Activated naive CD4-positive, alpha-beta T cell treated with anti-CD3 and anti-CD28 coated beads for 36 hours (primary cell): Measurements from ENCODE around the gene PTPRE. TPM values are rescaled to one million over a fixed set of nuclear protein-coding genes. Genes with fewer than 3 reads are reported as not detected.
A peak's percentile ranks its signal among the peaks of the same experiment; 100 is the strongest.

Experiments used
- CTCF ChIA-PET: fragments of 350-600 bp; sonication (Branson Sonifier 250); formaldehyde crosslinking; loops from one replicate; lab custom pipeline; 2021; ENCODE audit warnings: antibody characterized with exemption; lab: Charles Lee
- DNase-seq: peaks from one replicate; pipeline ENCODE4 v3.0.0-alpha.2; 2020
- H3K27ac Mint-ChIP-seq: one replicate; pipeline ENCODE4 v1.8.0; 2021; ENCODE audit warnings: mild to moderate bottlenecking, mixed read lengths
- H3K27me3 Mint-ChIP-seq: one replicate; pipeline ENCODE4 v1.8.0; 2021; ENCODE audit warnings: low read depth, mixed read lengths
- H3K36me3 Mint-ChIP-seq: one replicate; pipeline ENCODE4 v1.8.0; 2021; ENCODE audit warnings: low read depth, mixed read lengths
- H3K4me1 Mint-ChIP-seq: one replicate; pipeline ENCODE4 v1.8.0; 2021; ENCODE audit warnings: low read depth, mixed read lengths
- H3K4me3 Mint-ChIP-seq: one replicate; pipeline ENCODE4 v1.8.0; 2021; ENCODE audit warnings: mild to moderate bottlenecking, moderate library complexity, mixed read lengths
- H3K9me3 Mint-ChIP-seq: one replicate; pipeline ENCODE4 v1.8.0; 2021; ENCODE audit warnings: mixed read lengths
- intact Hi-C: fragments of 100-400 bp; cut with micrococcal nuclease; formaldehyde crosslinking; loops from one replicate; pipeline ENCODE4 v1.15.1; 2023
- total RNA-seq, 2 experiments: library from RNA; stranded (reverse); gene quantifications; one replicate each; pipeline ENCODE4 v1.2.3, GENCODE V29; 2021

PTPRE gene
- total RNA-seq, 2 experiments from 2014 or later, result 13.4 to 16.4 TPM

DNA sequence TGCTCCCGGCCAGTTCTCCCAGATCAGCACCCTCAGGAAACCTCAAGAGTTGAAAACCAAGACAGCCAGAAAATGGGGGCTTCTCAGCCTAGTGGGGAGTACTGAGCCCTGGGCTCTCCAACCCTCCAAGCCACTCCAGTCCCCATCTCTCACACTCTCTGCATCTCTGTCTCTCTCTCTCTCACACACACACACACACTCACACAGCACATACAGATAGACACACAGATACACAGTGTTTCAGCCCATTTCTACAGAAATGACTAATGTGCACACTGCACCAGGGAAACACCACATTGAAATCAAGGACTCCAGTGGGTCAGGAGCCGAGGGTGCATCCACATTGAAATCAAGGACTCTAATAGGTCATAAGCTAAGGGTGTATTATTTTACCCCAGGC is 111.8 kb downstream of the PTPRE start:
- Mint-ChIP-seq H3K27ac (no peak overlapping the region), H3K9me3 (no peaks in the 10 kb centered on the region), H3K36me3 (no peaks in the 10 kb centered on the region), H3K27me3 (no peaks in the 10 kb centered on the region), H3K4me1 (peaks cover 5% of the 10 kb centered on the region), H3K4me3 (no peak overlapping the region)
- DNase-seq, result no peak
- CTCF ChIA-PET, result interaction anchor here (0.9 to 1.1 kb wide), 2 partner anchors 50 to 60 kb away, joined by 3 to 4 read pairs; no protein-coding TSS in a partner anchor
- intact Hi-C loops, result no loop called here

DNA sequence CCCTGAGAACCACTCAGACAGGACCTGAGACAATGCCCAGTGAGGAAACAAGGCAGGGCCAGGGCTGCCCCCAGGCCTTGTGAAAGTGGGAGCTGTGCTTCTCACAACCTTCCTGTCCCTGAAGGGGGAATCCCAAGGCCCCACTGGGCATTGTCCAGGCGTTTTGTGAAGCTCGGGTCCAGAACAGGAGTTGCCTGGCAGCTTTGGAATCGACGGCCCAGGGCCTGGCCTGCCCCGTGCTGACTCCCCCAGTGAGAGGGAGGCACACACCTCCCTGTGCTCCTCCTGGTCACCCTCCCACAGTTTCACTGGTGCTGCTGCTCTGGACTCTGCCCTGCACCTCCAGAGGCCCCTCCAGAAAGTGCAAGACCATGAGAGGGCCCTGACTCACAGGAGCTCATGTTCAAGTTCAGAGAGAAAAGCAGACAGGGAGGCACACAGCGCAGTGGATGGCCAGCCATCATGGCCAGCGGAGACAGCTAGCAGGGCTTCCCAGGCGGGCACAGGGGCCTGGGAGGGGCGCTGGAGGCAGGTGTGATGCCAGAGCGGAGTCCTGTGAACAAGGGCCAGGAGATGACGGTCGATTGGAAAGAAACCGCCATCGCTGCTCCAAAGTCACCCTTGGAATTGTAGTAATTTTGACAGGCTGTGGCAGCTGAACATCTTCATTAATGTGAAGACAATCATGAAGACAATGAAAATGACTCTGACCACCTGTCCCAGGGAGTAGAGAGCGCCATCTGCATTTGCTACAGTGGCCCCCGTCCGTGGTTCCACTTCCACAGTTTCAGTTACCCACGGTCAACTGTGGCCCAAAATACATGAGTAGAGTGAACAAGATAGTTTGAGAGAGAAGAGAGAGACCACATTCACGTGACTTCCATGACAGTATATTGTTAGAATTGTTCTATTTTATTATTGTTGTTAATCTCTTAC is 115.6 kb downstream of the PTPRE start:
- CTCF ChIA-PET, result interaction anchor here (2.8 kb wide), 1 partner anchor 13 kb away, joined by 10 read pairs; no protein-coding TSS in a partner anchor
- Mint-ChIP-seq H3K9me3 (no peaks in the 10 kb centered on the region), H3K4me3 (no peak overlapping the region), H3K4me1 (peaks cover 14% of the 10 kb centered on the region), H3K27me3 (no peaks in the 10 kb centered on the region), H3K36me3 (no peaks in the 10 kb centered on the region), H3K27ac (no peak overlapping the region)
- no peak for DNase-seq
- intact Hi-C loops, result no loop called here

DNA sequence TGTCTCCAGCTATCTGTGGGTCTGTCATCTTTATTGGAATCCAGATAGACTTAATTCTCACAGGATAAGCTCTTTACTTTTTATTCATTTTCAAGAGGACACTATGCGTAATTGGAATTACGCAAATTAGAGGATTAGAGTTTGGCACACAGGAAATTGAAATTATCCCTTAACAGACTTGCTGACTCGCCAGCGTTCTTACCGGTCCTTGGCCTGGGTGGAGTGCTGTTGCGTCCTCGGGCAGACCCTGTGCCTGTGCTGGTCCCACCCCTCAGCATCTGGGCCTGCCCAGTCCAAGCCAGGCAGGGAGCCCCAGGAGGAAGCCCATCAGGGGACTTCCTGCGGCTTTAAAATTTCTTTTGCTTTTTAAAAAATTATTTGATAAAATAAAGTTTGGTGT is 117.5 kb downstream of the PTPRE start:
- H3K27me3 Mint-ChIP-seq, result no peaks in the 10 kb centered on the region
- H3K4me3 Mint-ChIP-seq, result no peak overlapping the region
- H3K27ac Mint-ChIP-seq, result no peak overlapping the region
- DNase-seq, result no peak
- CTCF ChIA-PET, result interaction anchor here (4.1 kb wide), 1 partner anchor 11 kb away, joined by 24 read pairs; no protein-coding TSS in a partner anchor
- intact Hi-C loops, result no loop called here
- H3K9me3 Mint-ChIP-seq, result no peaks in the 10 kb centered on the region
- H3K36me3 Mint-ChIP-seq, result no peaks in the 10 kb centered on the region
- H3K4me1 Mint-ChIP-seq, result peaks cover 13% of the 10 kb centered on the region

DNA sequence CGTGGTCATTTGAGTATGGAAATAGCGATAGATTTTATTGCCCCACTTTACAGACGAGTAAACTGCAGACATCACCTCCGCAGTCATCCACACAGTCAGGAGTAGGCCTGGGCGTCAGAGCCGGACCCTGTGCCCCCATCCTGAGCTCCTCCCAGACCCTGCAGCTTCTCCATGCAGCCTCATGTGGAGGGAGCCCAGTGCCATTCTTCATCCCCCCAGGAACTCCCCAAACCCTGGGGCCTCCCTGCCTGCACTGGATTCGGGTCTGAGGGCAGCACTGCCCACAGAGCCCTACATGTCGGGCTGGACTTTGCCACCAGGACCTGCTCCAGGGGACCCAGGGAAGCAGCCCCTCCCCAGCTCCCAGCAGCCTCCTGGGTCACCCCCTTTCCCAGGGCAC is 118.5 kb downstream of the PTPRE start:
- Mint-ChIP-seq H3K9me3 (no peaks in the 10 kb centered on the region), H3K4me1 (peaks cover 13% of the 10 kb centered on the region), H3K27me3 (no peaks in the 10 kb centered on the region), H3K27ac (no peak overlapping the region), H3K36me3 (no peaks in the 10 kb centered on the region), H3K4me3 (no peak overlapping the region)
- intact Hi-C loops, result no loop called here
- CTCF ChIA-PET, result interaction anchor here (1.2 to 4.1 kb wide), 2 partner anchors 10 to 44 kb away, joined by 4 to 24 read pairs; no protein-coding TSS in a partner anchor
- DNase-seq, result no peak

DNA sequence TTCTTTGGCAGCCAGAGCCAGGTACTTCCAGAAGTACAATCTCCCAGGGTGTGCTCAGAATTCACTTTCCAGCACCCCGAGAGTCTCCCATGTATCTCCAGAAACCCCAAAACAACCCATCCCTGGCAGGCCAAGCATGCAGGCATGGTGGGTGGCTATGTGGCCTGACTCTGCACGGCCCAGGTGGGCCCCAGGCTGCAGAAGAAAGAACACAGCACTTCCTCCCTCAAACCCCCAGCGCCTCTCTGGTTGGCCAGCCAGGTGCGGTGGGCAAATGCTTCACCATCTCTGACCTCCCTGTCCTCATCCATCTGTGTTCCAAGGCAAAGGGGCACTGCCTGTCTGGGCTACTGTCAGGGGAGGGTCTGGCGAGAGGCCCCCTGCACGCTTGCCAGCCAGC is 119.0 kb downstream of the PTPRE start:
- CTCF ChIA-PET, result interaction anchor here (1.0 to 4.1 kb wide), 4 partner anchors 10 to 43 kb away, joined by 4 to 24 read pairs (median 9); no protein-coding TSS in a partner anchor
- Mint-ChIP-seq H3K4me3 (no peak overlapping the region), H3K4me1 (peaks cover 13% of the 10 kb centered on the region), H3K36me3 (no peaks in the 10 kb centered on the region), H3K27ac (no peak overlapping the region), H3K9me3 (no peaks in the 10 kb centered on the region), H3K27me3 (no peaks in the 10 kb centered on the region)
- intact Hi-C loops, result no loop called here
- no peak for DNase-seq

DNA sequence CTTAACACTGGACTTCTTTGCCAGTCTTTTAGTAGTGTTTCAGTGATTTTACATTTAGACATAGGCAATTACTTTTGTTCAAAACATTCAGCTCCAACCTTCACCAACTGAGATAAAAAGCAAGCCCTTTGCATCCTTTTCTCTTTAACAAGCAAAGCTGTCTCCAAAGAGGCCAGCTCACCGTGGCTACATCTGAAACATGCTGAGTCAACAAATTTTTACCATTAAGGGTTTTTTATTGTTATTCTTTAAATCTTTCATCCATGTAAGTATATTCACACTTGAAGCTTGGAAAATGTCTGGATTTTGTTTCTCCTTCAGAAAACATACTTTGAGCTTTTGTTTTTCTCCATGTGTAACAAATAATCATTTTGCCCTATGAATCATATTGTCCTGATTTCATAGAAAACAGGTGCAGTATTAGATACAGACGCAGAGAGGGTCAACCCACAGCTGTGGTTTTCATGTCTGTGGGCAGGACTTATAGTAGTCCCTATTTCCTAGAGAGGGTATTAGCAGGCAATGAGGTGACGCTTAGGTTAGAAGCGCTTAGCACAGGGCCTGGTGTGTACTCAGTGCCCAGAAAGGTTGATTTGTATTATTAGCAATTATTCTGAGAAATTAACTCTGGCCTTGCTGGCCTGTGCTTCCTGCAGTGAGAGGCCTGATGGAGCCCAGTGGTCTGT is 119.9 kb downstream of the PTPRE start:
- peak; percentile 56 for DNase-seq
- Mint-ChIP-seq H3K4me1 (peaks cover 13% of the 10 kb centered on the region), H3K36me3 (no peaks in the 10 kb centered on the region), H3K4me3 (no peak overlapping the region), H3K27me3 (no peaks in the 10 kb centered on the region), H3K9me3 (no peaks in the 10 kb centered on the region), H3K27ac (no peak overlapping the region)
- intact Hi-C loops, result no loop called here
- CTCF ChIA-PET, result interaction anchor here (0.9 to 4.1 kb wide), 6 partner anchors 9 to 121 kb away, joined by 3 to 24 read pairs (median 4); no protein-coding TSS in a partner anchor

DNA sequence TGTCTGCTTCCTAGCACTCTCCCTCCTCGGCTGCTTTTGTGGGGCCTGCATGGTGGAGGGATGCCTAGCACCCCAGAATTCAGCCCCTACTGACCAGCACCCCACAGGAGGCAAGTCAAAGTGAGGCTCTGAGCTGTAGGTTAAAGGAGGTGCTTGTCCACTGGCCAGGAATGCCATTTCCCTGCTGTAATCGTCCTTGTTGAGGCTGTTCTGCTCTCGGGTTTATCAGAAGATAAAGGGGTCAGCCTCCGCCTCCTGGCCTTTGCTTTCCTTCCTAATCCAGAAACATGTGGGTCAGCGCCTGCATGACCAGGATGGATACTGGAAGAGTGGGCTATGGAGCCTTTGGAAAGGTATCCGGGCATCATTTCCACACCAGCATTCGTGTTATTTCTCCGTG is 120.4 kb downstream of the PTPRE start:
- intact Hi-C loops, result no loop called here
- CTCF ChIA-PET, result interaction anchor here (0.9 to 4.1 kb wide), 5 partner anchors 8 to 121 kb away, joined by 3 to 24 read pairs (median 3); no protein-coding TSS in a partner anchor
- Mint-ChIP-seq H3K36me3 (no peaks in the 10 kb centered on the region), H3K27ac (no peak overlapping the region), H3K4me1 (peaks cover 13% of the 10 kb centered on the region), H3K27me3 (no peaks in the 10 kb centered on the region), H3K9me3 (no peaks in the 10 kb centered on the region), H3K4me3 (no peak overlapping the region)
- DNase-seq, result no peak

DNA sequence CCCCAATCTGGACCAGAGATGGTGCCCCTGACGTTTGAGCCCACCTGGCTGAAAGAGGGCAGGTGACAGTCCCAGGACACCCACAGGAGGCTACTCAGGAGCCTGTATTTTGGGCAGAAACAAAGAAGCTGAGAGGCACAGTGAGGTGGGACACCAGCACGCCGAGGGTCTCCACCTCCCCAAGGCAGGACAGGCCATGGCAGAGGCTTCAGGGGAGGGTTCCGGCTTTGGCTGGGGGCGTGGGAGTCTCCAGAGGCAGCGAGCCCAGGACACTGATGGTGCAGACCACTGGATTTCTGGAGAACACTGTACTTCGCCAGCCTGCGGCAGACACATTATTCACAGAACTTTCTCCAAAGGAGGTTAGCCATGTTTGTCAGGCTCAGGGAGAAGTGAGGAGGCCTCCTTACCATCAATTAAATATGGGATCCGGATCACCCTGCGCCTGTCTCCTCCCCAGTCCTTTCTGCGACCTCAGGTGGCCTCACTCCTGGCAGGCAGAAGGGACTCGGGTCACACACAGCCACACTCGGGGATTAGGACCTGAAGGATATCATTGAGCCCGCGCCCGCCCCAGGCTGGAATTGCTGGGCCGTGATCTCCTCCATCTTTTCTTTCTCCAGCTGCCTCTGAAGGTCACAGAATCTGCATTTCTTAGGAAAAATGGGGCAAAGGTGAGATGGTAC is 121.1 kb downstream of the PTPRE start:
- Mint-ChIP-seq H3K36me3 (no peaks in the 10 kb centered on the region), H3K9me3 (no peaks in the 10 kb centered on the region), H3K4me1 (peaks cover 13% of the 10 kb centered on the region), H3K27ac (no peak overlapping the region), H3K4me3 (no peak overlapping the region), H3K27me3 (no peaks in the 10 kb centered on the region)
- CTCF ChIA-PET, result interaction anchor here (1.6 to 4.1 kb wide), 2 partner anchors 8 to 41 kb away, joined by 12 to 24 read pairs; no protein-coding TSS in a partner anchor
- intact Hi-C loops, result no loop called here
- DNase-seq, result no peak

DNA sequence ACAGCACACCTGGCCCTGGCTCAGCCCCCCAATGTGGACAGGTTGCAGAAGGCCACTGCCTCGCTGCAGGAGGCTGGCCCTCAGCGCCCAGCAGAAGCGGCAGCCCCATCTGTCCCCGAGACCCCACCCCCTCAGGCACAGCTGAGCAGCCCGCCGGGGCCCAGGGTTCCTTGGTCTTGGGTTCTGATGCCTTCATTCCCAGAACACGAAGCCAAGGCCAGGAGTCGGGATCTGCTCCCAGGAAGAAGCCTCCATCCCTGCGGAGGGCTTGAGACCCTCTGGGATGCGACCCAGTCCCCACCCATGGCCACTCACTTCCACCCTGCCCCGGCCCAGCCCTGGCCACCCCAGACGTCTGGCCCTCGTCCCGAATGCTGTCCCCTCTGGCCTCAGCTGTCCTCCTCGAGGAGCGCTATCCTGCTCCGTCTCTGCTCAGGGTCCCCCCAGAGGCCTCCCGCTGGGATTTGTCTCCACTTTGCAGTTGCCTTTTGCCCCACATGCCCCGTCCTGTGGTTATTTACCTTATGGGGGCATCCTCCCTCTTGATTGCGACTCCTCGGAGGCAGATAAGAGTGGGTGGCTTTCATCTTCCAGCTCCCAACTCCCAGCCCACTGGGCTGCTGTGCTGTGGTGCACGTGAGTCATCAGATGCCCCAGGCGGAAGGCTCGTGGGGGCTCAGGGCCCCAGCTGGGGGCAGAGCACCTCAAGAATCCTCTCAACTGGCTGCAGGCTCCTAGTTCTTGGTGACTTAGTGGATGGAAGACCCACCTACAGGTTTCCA is 121.8 kb downstream of the PTPRE start:
- Mint-ChIP-seq H3K27ac (no peak overlapping the region), H3K36me3 (no peaks in the 10 kb centered on the region), H3K9me3 (no peaks in the 10 kb centered on the region), H3K27me3 (no peaks in the 10 kb centered on the region), H3K4me3 (no peak overlapping the region), H3K4me1 (peaks cover 13% of the 10 kb centered on the region)
- no peak for DNase-seq
- CTCF ChIA-PET, result interaction anchor here (0.6 kb wide), 1 partner anchor 1370 kb away, joined by 6 read pairs; no protein-coding TSS in a partner anchor
- intact Hi-C loops, result no loop called here

DNA sequence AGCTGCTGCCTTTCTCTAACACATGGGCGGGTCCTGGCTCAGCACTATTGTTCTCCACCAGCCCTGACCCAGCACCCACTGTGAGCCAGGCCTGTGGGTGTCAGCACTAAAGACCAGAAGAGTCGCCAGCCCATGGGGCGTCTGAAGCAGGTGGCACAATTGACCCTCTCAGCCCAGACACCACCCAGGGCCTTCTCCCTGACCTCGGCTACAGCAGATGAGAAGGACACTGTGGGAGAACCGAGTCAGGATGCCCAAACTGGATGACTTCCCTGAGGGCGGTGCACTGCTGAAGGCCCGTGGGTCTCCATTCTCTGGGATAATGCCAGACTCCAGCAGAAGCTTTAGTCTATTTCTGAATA is 122.4 kb downstream of the PTPRE start:
- Mint-ChIP-seq H3K36me3 (no peaks in the 10 kb centered on the region), H3K27ac (no peak overlapping the region)

DNA sequence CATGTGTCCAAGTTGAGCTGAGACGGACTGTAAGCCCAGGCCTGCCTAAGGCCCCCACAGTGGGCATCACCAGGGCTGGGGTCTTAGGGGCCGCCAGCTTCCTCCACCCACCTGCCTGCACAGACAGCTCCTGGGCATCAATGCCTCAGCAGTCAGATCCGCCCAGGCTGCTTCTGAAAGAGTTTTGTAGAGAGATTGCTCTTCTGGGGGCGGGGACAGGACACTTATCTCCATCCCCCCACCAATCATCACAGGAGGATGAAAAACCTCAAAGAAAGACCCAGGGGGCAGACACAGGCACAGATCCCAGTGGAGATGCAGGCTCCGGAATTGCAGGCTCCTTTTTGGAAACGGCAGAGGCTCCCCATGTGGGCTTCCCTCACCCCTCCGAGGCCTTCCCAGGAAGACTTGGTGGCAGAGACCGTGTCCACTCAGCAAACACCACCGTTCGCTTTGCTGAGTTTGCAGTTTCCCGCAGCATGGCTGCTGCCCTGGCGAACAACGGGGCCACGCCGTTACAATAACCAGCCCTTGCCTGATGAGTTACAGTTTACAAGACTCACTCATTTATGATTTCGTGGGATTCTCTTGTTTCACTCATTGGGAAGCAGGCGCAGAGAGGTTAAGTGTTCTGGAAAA is 122.9 kb downstream of the PTPRE start:
- no peaks in the 10 kb centered on the region for H3K9me3 Mint-ChIP-seq
- no peak overlapping the region for H3K4me3 Mint-ChIP-seq

More for the DNA sequence above, 122.4 kb downstream of the PTPRE start:
- peaks cover 13% of the 10 kb centered on the region for H3K4me1 Mint-ChIP-seq
- intact Hi-C loops, result no loop called here
- H3K27me3 Mint-ChIP-seq, result no peaks in the 10 kb centered on the region
- CTCF ChIA-PET, result interaction anchor here (0.7 to 0.8 kb wide), 2 partner anchors 123 to 303 kb away, joined by 3 to 4 read pairs; no protein-coding TSS in a partner anchor
- H3K9me3 Mint-ChIP-seq, result no peaks in the 10 kb centered on the region
- no peak overlapping the region for H3K4me3 Mint-ChIP-seq
- DNase-seq, result no peak

More for the DNA sequence above, 122.9 kb downstream of the PTPRE start:
- H3K27me3 Mint-ChIP-seq, result no peaks in the 10 kb centered on the region
- no peak overlapping the region for H3K27ac Mint-ChIP-seq
- DNase-seq, result no peak
- intact Hi-C loops, result no loop called here
- peaks cover 13% of the 10 kb centered on the region for H3K4me1 Mint-ChIP-seq
- CTCF ChIA-PET, result interaction anchor here (0.7 to 0.8 kb wide), 2 partner anchors 124 to 303 kb away, joined by 3 to 4 read pairs; no protein-coding TSS in a partner anchor
- H3K36me3 Mint-ChIP-seq, result no peaks in the 10 kb centered on the region
